Adrenal gland (tissue), 5 donors: ENCODE measurements around the gene DOCK6.

ENCODE experiments used
- CTCF ChIP-seq, 6 experiments: fragments of 450-650 bp in 4 of 6; fragments of 200-600 bp in 2 of 6; sonication (generic) in 1 of 6; IDR thresholded peaks; 1 replicate in 5 of 6; 2 replicates in 1 of 6; pipeline versions ENCODE4 v1.5.1 to v1.8.0; 2016 to 2021; ENCODE audit warnings: antibody characterized with exemption in 6 of 6, mild to moderate bottlenecking in 2 of 6, moderate library complexity in 1 of 6
- POLR2A ChIP-seq, 2 donors: fragments of 450-650 bp; IDR thresholded peaks; one replicate each; pipeline ENCODE4 v1.6.1; 2017; ENCODE audit warnings: antibody characterized with exemption in 2 of 2, mild to moderate bottlenecking in 2 of 2, moderate library complexity in 1 of 2
- donor health status: DM: no; HTN: no; CAD: no.

GRCh38 chr19:11265177-11265784 lies 3.0 kb upstream of the DOCK6 start:
- no peak for TF ChIP-seq CTCF (IDR thresholded peaks at IDR 0.05)
- no peak for TF ChIP-seq POLR2A (IDR thresholded peaks at IDR 0.05)
